T47D (cell line): ENCODE data around the gene GPR25.

Experiments
- DNase-seq, 2 experiments: peaks; one replicate each; pipeline versions ENCODE4 v3.0.0 to v3.0.0-alpha.2; 2011 to 2012; ENCODE audit warnings: low read depth in 1 of 2, low spot score in 1 of 2
- JUND ChIP-seq: IDR thresholded peaks from 2 replicates; pipeline ENCODE4 v1.6.1; 2012; ENCODE audit warnings: low read depth
- in situ Hi-C: cut with HindIII; loops from 2 replicates; pipeline ENCODE4 v1.10.0; 2016; ENCODE audit warnings: low sequenced_read_pairs, low pct_unique_long_range_greater_than_20kb

The GPR25 gene

DNA sequence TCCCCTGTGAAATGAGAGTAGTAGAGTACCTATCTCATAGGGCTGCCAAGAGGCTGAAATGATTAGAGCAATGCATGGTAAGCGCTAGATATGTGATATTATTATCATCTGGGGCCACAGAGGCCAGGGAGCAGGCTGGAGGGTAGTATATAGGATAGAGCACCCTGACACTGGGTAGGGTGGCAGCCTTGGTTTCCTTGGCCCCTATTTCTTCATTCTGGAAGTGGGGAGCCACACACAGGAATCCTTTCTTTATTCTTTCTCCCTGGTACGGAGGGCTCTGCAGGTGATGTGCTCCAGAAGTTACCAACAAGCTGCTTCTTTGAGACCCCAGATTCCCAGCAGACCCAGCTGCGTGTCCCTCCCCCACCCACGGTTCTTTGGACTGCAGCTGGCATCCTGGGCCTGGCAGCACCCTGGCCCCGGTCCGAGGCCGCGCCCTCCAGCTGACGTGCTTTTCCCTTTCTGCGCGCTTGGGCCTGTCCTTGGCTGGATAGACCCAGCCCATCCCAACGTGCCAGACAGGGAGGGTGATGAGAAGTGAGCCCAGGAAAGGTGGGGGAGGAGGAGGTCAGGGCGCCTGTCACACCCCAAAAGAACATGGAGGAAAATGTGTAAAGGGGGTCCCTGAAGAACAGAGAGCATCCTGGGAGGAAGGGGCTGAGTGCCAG lies 40.1 kb downstream of the GPR25 start:
- in situ Hi-C loops, result no loop called here
- no peak for DNase-seq
- no peak for TF ChIP-seq JUND

- DNase-seq, result no peak
- in situ Hi-C loops, result no loop called here
- TF ChIP-seq JUND, result no peak
These were observed 43.4 kb downstream of the GPR25 start for GRCh38 chr1:200916152-200916551.

DNA sequence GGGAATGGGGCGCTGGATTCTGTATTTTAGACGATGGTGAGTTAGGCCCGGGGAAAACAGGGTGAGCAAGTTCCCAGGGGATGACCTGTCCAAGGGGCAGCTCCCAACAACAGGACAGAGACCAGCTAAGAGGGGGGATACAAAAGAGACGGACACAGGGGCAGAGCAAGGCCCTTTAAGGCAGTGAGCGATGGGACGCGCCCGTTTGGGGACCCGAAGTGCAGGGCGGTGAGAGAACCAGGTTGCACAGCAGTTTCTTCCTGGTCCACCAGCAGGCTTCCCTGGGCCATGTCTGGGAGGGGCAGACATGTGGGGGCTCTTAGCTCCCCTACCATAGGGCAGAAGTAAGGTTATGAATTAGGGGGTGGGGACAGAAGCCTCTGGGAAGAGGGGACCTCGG lies 43.9 kb downstream of the GPR25 start:
- in situ Hi-C loops, result no loop called here
- TF ChIP-seq JUND, result no peak
- no peak for DNase-seq

DNA sequence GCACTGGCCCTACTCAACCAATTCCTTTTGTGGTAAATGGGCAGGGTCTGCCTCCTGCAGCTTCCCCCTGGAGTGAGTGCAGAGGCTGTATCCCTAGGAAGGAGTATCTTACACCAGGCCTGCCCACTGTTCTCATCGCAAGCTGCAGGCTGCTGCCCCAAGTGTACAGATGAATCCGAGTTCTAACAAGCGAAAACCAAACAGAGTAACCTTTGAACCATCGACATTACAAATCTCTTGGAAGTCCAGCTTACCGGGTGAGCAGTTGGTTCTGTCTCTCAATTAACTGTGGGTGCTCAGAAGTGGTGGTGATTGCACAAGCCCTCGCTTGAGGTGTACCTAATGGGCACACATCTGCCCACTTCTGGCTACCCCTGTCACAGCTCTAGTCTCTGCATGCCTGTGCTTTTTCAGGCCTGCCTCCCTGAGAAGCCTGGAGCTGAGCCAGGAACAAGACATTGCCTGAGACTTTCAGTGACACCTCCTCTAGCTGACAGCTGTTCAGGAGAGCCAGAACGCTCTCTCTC lies 44.6 kb downstream of the GPR25 start:
- no peak for TF ChIP-seq JUND
- in situ Hi-C loops, result no loop called here
- DNase-seq, result peak in 1 of 2 experiments; percentile 72

GRCh38 chr1:200918006-200918405 lies 45.2 kb downstream of the GPR25 start:
- in situ Hi-C loops, result no loop called here

DNA sequence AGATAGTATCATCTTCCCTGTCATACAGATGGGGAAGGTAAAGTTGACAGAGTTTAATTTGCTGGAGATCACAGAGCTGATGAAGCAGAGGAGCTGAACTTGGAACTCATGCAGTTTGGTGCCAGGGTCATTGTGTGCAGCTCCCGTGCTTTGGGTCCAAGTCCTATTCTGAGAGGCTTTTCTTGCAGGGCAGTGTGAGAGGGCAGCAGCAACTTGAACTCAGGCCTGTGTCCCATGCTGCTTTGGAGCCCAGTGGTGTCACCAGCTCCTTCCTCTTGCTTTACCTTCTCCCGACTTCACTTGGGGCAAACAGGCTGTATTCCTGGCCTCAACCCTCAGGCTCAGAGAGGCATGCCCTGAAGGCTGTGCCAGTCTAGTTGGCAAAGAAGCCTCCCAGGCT lies 46.6 kb downstream of the GPR25 start:
- in situ Hi-C loops, result no loop called here
- no peak for TF ChIP-seq JUND

More at GRCh38 chr1:200918006-200918405, 45.2 kb downstream of the GPR25 start:
- DNase-seq, result peak in 1 of 2 experiments; percentile 43
- no peak for TF ChIP-seq JUND

DNA sequence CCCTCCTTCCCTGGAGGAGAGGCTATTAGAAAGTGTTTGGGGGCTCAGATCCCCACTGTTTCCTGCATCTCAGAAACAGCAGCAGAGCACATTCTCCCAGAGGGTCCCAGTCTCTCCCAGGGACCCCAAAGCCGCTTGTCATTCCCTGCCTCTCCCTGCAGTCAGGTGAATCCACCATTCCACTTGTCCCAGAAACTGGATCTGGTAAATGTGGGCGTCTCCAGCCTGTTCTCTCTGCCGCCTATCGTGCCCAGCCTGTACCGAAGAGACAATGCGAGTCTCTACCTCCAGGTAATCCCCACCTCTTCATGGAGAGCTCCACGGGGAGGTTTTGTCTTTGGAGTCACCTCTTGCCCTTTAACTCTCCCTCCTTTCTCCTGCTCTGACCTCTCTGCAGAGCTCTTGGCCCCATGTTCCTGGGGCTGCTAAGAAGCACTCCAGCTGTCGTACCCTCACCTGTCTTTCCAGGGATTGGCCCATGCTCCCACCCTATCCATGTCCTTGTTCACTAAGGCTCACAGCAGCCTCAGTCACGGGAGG lies 48.9 kb downstream of the GPR25 start:
- DNase-seq, result no peak
- TF ChIP-seq JUND, result no peak
- in situ Hi-C loops, result no loop called here

More for the DNA sequence above, 46.6 kb downstream of the GPR25 start:
- no peak for DNase-seq

- in situ Hi-C loops, result no loop called here
- TF ChIP-seq JUND, result no peak
- no peak for DNase-seq
These were observed 49.6 kb downstream of the GPR25 start for GRCh38 chr1:200922406-200922805.

DNA sequence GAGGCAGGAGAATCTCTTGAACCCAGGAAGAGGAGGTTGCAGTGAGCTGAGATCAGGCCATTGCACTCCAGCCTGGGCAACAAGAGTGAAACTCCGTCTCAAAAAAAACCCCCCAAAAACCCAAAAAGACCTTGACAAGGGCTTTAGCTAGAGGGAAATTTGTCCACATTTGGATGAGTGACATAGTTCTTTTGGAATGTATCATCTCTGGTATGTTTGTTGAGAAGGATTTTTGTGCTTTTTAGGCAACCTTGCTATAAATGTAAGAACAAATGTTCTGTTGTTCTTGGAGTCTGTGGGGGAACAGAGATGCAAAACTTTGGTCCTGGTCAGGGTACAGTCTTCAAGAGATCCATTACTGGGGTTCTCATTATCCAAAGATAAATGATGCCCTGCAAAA lies 50.8 kb downstream of the GPR25 start:
- DNase-seq, result no peak
- no peak for TF ChIP-seq JUND
- in situ Hi-C loops, result no loop called here
